Left cardiac atrium (tissue), 4 donors: ENCODE data around the gene SENP3. TPM values are rescaled to one million over a fixed set of nuclear protein-coding genes. Genes with fewer than 3 reads are reported as not detected.

Experiments
- ATAC-seq, 2 donors: fragments of 200-7000 bp; cut with Tn5 transposase; one replicate each; pipeline ENCODE4 v1.9.1; 2020; ENCODE audit warnings: mild to moderate bottlenecking in 2 of 2, moderate library complexity in 2 of 2
- DNase-seq: peaks from one replicate; pipeline ENCODE4 v3.0.0-alpha.2; 2020
- intact Hi-C, 2 donors: fragments of 100-400 bp; cut with DNase I; formaldehyde crosslinking; loops; one replicate each; pipeline versions ENCODE4 v1.14.1 to v1.15.1; 2022 to 2023
- total RNA-seq, 2 donors: library from RNA; stranded (reverse); fragmentation: NEBNext Ultra II Directional; extraction: Animal tissue kit (Norgen Biotek cat#: 25700); gene quantifications; one replicate each; pipeline ENCODE4 v1.2.1, GENCODE V29; 2021
- donor health status: DM: no; HTN: yes; CAD: no.
- donor health status: DM: no; HTN: yes; CAD: no; lungs with severe emphysema.
- donor health status: DM: yes; HTN: yes; CAD: no.
- donor health status: Dilated cardiomyopathy.

Gene SENP3
- total RNA-seq, 2 donors from 2014 or later, result 27.2 to 30.5 TPM

- intact Hi-C loops, result no loop called here
- peak; percentile 91 to 94 for ATAC-seq
- peak; percentile 99 for DNase-seq
Observed at GRCh38 chr17:7572588-7573323, 11.0 kb downstream of the SENP3 start.

GRCh38 chr17:7573324-7574080 is 11.8 kb downstream of the SENP3 start:
- ATAC-seq, result peak; percentile 77 to 81
- intact Hi-C loops, result no loop called here
- peak; percentile 91 for DNase-seq

GRCh38 chr17:7574176-7574953 is 12.6 kb downstream of the SENP3 start:
- DNase-seq (no peak), ATAC-seq (no peak)
- intact Hi-C loops, result no loop called here

GRCh38 chr17:7575481-7575883 is 13.8 kb downstream of the SENP3 start:
- DNase-seq, result no peak

GRCh38 chr17:7575959-7576358 is 14.2 kb downstream of the SENP3 start:
- no peak for ATAC-seq
- DNase-seq, result no peak
- intact Hi-C loops, result no loop called here

More at GRCh38 chr17:7575481-7575883, 13.8 kb downstream of the SENP3 start:
- no peak for ATAC-seq
- intact Hi-C loops, result no loop called here

GRCh38 chr17:7576432-7576937 is 14.8 kb downstream of the SENP3 start:
- intact Hi-C loops, result no loop called here
- DNase-seq, result no peak
- ATAC-seq, result no peak

- no peak for DNase-seq
- ATAC-seq, result no peak
- intact Hi-C loops, result no loop called here
Observed at GRCh38 chr17:7577327-7578199, 15.8 kb downstream of the SENP3 start.

- DNase-seq, result peak; percentile 80
- peak; percentile 27 to 62 for ATAC-seq
- intact Hi-C loops, result no loop called here
Observed at GRCh38 chr17:7579001-7579833, 17.5 kb downstream of the SENP3 start, which contains the start of gene CD68. Gene CD68 (plus strand): TSS chr17:7579638. CDS start chr17:7579678, 40 bp downstream.

- intact Hi-C loops, result no loop called here
- ATAC-seq, result no peak
- no peak for DNase-seq
Observed at GRCh38 chr17:7579834-7580603, 18.3 kb downstream of the SENP3 start.

GRCh38 chr17:7580604-7581575 is 19.2 kb downstream of the SENP3 start:
- intact Hi-C loops, result no loop called here
- DNase-seq (no peak), ATAC-seq (no peak)

GRCh38 chr17:7582396-7583252 is 20.9 kb downstream of the SENP3 start:
- DNase-seq (peak; percentile 53), ATAC-seq (no peak)
- intact Hi-C loops, result no loop called here

GRCh38 chr17:7583253-7584109 is 21.8 kb downstream of the SENP3 start, which contains the start of gene MPDU1:
Gene MPDU1 (plus strand): TSS chr17:7583852. CDS start chr17:7583863, 11 bp downstream.
- ATAC-seq (peak; percentile 85 to 89), DNase-seq (peak; percentile 97)
- intact Hi-C loops, result no loop called here

- intact Hi-C loops, result no loop called here
- no peak for ATAC-seq
- DNase-seq, result no peak
Observed at GRCh38 chr17:7586673-7587419, 25.1 kb downstream of the SENP3 start.
